Measurements from ENCODE around the gene DIS3L2.
A peak's percentile ranks its signal among the peaks of the same experiment; 100 is the strongest.
"Not testable (repeated sequence)": the region's sequence is repeated elsewhere in the genome, so short reads cannot be mapped to it uniquely, and the experiment has no call there.

DIS3L2 gene

DNA sequence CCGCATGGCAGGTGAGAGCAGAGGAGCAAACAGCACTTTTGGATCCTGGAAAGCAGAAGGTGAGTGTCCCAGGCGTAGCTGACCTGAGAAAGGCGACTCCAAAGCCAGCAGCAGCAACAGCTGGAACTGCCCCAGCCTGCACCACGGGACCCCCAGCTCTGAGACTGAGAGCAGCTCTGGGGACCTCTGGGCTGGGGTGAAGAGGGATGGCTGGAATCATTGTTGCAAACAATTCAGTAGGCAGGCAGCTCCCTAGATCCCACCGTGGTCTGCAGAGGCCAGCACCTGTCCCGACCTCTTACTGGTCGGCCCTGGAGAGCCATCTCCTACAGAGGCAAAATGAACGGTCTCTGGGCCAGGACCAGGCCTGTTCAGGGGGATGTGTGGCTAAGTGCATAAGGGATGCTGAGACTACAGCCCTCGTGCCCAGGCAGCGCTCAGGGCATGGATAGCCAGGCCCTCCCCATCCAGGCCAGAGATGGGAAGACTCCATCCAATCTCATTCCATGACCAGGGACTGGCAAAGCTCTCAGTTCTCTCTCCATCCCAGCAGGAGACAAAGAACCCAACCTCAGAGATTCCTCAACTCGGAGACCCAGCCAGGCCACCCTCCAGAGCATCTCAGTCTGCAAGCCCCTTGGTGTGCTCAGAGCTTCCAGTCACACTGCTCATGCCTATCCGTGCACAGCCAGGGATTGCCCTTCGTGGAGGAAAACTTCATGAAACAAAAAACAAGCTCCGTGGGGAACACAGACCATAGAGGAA, 378.8 kb downstream of the DIS3L2 start:
- DNase-seq, result no peak

GRCh38 chr2:232341061-232341738, 379.7 kb downstream of the DIS3L2 start:
- DNase-seq, result no peak

DNA sequence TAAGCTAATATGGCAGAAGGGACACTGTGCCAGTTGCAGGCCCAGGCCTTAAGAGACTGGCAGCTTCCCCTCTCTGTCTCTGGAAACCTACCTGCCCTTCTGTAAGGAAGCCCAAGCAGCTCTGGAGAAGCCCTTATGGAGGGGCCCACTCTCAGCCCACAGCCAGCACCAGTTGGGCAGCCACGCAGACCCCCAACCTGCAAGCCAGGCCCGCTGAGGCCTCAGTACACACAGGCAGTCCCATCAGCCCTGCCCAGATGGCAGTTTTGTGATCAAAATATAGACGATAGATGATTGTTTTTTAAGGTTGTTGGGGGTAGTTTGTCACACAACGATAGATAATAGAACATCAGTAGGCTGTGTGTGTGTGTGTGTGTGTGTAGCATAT, 380.2 kb downstream of the DIS3L2 start:
- no peak for DNase-seq

- peak; percentile 60 for DNase-seq
These were observed 381.4 kb downstream of the DIS3L2 start for GRCh38 chr2:232342635-232343565.

GRCh38 chr2:232343821-232344220, 382.3 kb downstream of the DIS3L2 start:
- DNase-seq, result no peak

GRCh38 chr2:232345251-232345650, 383.7 kb downstream of the DIS3L2 start:
- DNase-seq, result no peak

DNA sequence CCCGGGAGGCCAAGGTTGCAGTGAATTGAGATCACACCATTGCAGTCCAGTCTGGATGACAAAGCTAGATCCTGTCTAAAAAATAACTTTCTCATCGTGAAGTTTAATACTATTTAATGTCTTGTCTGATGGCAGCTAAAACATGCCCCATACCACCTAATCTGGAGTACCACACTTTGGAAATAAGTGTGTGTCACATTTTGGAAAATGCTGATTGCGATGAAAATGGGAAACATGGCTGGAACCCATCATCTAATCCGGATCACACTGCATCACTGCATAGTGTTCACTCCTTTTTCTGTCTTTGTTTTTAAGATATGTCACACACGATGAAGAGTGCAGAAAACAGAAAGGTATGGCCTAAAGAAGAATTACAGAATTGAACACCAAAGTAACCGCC, 385.9 kb downstream of the DIS3L2 start:
- no peak for DNase-seq

GRCh38 chr2:232348936-232349335, 387.4 kb downstream of the DIS3L2 start:
- DNase-seq, result peak; percentile 14

DNA sequence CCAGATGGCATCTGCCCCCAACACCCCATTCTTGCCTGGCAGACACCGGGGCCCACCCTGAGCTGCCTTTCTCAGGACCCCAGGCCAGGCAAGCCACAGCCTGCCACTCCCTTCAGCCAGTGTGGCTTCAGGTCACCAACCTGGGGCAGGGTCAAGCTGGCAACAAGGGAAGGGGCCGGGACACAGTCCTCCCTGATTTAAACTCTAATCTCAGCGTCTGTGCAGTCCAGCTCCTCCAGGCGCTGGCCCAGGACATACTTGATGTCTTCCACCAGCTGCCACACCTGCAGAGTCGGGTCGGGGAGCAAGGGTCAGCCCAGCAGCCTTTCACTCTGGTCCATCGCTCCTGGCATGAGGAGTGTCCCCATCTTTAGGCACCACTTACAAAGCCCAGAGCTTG, 388.0 kb downstream of the DIS3L2 start:
- DNase-seq, result no peak

DNA sequence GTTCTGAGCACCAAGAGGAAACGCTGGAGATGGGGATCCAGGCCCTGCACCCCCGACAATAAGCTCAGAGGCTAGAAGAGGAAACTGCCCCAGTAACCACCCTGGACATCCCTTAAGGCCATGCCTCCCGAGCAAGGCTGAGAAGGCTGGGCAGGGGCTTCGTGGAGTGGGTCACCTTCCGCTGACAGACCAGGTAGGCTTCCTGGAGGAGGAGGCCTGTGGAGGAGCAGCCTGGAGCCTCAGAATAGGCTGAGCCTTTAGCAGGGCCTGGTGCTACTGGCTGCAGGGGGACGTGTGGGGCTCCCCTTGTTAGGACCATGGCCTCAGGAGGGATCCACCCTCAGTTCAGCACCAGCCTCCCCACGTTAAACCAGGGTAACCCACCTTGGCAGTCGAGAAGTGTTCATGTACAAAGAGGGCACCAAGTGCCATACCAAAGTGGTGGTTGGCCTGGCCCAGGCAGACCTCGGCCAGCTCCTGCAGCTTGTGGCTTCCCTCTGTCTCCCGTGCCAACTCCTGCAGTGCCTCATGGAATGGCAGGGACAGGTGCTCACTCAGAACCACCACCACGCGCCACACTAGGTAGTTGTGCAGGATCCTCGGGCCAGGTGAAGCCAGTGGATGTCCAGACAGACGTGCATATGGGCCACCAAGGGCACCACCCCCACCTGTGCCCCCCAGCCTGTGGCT, 388.6 kb downstream of the DIS3L2 start:
- DNase-seq, result no peak

DNA sequence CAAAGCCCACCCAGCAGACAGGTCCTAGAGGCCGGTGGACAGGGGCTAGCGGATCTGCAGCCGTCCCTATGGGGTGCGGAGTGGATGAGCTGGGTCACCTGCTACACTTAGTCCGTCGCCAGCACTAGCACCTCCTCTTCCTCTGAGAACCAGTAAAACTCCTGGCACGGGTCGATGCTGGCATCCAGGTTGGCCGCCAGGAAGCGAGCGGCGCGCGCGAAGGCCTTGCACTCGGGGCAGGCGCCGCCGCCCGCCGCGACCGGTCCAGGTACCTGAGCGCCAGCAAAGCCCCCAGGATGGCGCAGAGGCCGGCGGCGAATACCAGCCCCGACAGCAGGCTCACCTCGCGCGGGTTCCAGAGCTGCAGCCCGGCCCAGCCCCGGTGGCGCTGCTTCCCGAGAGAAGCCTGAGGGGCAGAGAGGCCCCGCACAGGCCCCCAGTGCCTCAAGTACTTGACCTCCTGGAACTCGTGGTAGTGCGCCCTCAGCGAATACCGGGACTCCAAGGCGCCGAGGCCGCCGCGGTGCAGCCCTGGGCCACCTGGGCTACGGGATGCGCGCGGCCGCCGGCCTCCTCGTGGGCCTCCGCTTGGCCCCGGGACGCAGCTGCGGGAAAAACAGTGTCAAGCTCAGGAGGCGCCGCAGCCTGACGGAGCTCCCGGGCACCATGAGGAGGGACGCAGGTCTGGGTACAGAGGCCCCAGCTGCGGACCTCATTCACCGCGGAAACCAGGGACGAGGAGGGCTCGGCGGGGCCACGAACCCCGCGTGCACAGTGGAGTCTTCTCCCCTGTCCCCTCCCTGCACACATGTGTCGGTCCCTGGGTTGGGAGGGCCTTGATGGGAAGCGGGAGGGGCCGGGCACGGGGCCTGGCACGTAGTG, 389.5 kb downstream of the DIS3L2 start:
- DNase-seq, result peak; percentile 18

DNA sequence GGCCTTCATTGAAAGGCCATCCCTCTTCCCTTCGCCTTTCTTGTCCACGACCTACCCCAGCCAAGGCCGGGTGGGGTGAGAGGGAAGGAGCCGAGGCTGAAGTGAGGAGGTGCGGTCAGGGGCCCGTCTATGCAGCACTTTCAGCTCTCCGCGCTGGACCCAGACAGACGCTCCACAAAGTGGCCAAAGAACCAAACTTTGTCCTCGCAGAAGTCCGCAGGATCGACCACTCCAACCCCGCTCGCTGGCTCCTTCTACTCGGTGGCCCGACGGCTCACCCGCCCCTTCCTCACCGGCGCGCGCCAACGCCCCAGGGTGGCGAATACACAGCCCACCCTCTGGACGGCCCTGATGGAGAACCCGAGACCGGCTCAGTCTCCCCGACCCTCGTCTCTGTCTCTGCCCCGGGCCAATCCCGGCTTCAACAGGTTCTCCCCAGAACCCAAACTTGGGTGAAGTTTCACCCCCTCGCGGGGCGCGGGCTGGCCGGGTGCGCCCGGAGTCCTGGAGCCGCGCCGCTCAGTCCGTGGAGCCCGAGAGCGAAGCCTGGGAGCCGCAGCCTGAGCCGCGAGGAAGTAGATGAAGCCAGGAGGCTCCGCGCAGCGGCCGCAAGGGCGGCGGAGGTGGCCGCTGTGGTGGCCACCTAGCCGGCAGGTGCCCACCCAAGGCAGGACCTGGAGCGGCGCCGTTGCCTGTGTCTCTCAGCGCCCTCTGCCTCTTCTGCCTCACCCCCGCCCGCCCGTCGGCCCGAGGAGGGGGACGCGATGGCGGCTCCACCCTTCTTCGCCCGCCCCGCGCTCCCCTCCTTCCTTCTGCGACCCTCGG, 390.4 kb downstream of the DIS3L2 start:
- no peak for DNase-seq

- no peak for DNase-seq
These were observed 391.1 kb downstream of the DIS3L2 start for GRCh38 chr2:232352511-232353091.

DNA sequence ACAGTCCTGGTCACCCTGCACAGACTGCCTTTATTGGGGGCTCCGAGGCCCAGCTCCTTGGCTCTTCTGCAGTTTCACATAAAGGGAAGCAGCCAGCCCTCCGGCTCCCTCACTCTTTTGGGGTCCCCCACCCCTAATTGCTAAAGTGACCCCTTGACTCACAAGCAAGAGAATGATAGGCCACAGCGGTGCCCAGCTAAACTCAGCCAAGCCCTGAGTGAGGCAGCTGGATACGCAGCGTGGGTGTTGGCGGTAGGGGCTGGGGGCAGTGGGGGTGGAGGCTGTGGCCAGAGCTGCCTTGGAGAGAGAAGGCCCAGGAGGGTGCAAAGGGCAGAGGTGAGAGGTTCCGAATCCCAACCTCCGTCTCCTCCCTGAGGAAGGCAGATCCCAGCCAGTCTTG, 391.6 kb downstream of the DIS3L2 start:
- DNase-seq, result no peak

DNA sequence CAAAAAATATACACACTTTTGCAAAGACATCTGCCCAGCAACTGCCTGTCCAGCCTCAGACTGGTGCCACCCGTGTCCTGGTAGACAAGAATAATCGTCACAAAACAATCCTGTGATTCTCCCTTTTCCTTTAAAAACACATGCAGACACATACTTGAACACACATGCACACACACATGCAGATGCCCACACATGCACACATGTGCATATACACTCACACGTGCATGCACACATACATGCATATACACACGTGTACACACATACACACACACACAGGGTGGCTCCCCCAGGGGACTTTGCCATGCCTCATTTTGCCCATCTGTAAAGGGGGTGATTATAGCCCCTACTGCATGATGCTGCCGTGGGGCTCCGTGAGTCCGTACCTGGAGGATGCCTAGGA, 392.1 kb downstream of the DIS3L2 start:
- DNase-seq, result no peak

DNA sequence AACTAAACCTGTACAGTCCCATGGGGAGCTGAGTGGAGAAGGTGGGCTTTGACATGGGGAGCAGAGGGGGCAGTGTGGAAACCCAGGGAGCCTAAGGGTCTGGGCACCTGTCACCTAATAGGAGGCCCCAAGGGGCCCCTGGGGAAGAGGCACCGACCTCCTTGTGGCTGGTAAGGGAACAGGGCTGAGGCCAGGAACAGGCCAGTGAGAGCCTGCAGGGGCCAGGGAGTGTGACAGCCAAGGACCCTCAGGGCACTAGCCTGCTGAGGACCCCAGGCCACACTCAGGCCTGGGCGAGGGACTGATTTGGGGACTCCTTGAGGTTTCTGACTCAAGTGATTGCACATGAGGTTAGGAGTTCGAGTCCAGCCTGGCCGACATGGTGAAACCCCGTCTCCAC, 392.6 kb downstream of the DIS3L2 start:
- no peak for DNase-seq

- DNase-seq, result no peak
These were observed 400.1 kb downstream of the DIS3L2 start for GRCh38 chr2:232361646-232362045.

DNA sequence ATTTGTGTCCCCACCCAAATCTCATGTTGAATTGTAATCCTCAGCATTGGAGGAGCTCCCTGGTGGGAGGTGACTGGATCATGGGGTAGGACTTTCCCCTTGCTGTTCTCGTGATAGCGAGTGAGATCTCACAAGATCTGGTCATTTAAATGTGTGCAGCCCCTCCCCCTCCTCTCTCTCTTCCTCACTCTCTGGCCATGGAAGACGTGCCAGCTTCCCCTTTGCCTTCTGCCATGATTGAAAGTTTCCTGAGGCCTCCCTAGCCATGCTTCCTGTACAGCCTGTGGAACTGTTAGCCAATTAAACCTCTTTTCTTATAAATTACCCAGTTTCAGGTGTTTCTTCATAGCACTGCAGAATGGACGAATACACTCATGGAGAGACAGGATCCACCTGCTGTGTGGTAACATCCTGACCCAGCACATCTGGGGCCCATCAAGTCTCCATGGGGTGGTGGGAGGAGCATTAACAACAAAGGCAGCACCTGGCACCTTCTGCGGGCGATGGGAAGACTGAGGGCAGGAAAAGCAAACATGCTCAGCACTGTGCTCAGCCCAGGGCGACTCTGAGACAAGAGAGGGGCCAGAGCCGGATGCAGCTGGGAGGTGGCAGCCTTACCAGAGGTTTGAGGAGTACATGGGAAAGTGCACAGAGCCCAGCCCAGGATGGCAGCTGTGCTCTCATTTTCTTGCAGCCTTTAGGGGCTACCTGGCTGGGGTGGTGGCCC, 400.8 kb downstream of the DIS3L2 start:
- DNase-seq, result peak; percentile 63

DNA sequence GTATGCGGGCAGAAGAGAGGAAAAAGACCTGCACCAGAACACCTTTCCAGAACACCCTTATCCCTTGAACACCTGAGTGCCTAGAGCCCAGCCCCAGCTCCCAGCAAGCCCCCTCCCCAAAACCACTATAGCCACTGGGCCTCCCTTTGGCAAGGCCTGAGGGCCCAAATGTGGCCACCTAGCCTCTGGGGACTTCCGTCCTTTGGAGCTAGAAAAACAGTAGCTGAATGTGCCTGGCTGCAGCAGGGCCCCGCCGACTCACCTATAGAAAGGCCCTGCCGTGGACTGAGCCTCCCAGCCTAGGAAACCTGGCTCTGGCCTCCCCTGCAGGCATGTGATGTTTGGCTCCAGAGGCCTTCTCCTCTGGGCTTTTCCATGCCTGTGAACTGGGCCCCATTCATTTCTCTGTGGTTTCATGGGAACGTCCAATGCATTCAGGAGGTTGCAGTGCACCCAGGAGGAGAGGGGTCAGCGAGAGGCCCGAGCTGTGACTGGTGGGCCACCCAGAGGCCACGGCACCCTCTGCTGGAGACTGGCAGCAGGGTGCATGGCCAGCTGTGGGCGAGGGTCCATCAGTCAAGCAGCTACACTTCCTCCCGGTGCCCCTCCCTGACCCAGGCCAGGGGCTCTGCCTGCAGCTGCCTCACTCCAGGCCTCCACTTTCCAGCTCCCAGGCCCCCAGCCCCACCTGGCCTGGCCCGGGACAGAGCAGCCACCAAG, 401.7 kb downstream of the DIS3L2 start:
- not testable (repeated sequence) for DNase-seq
